Mesenchymal stem cell (in vitro differentiated cells and primary cell): ENCODE data around the gene ATG101.

Experiments used
- DNase-seq: peaks from one replicate; pipeline ENCODE4 v3.0.0-alpha.2; 2013
- H2AFZ ChIP-seq: one replicate; pipeline ENCODE4 v1.6.1; 2013; ENCODE audit warnings: low read depth, mild to moderate bottlenecking, control low read depth, inconsistent platforms, low read length, moderate library complexity
- H2AK5ac ChIP-seq: 2 replicates; pipeline ENCODE4 v1.6.1; 2013; ENCODE audit warnings: low read length, moderate library complexity, mild to moderate bottlenecking, inconsistent platforms; ENCODE audit not compliant: severe bottlenecking
- H2BK120ac ChIP-seq: one replicate; pipeline ENCODE4 v1.6.1; 2013; ENCODE audit warnings: low read depth, mild to moderate bottlenecking, inconsistent platforms, low read length, moderate library complexity
- H2BK12ac ChIP-seq, 2 experiments: one replicate each; pipeline ENCODE4 v1.6.1; 2013; ENCODE audit warnings: inconsistent platforms in 2 of 2, low read length in 2 of 2, mild to moderate bottlenecking in 2 of 2, moderate library complexity in 2 of 2, control low read depth in 1 of 2
- H2BK15ac ChIP-seq: one replicate; pipeline ENCODE4 v1.6.1; 2013; ENCODE audit warnings: mild to moderate bottlenecking, low read depth, inconsistent platforms; ENCODE audit not compliant: poor library complexity, severe bottlenecking
- H2BK5ac ChIP-seq: 2 replicates; pipeline ENCODE4 v1.6.1; 2013; ENCODE audit warnings: low read depth, mild to moderate bottlenecking, low read length, control low read depth, inconsistent platforms; ENCODE audit not compliant: poor library complexity, severe bottlenecking
- H3K14ac ChIP-seq, 2 experiments: one replicate each; pipeline ENCODE4 v1.6.1; 2013; ENCODE audit warnings: inconsistent platforms in 2 of 2, low read length in 2 of 2, control low read depth in 1 of 2, mild to moderate bottlenecking in 1 of 2, moderate library complexity in 1 of 2
- H3K18ac ChIP-seq, 2 experiments: one replicate each; pipeline ENCODE4 v1.6.1; 2013; ENCODE audit warnings: inconsistent platforms in 2 of 2, low read length in 2 of 2, control low read depth in 1 of 2, low read depth in 1 of 2, mild to moderate bottlenecking in 1 of 2
- H3K23ac ChIP-seq, 2 experiments: one replicate each; pipeline ENCODE4 v1.6.1; 2013; ENCODE audit warnings: inconsistent platforms in 2 of 2, low read length in 2 of 2, mild to moderate bottlenecking in 2 of 2, moderate library complexity in 2 of 2, control low read depth in 1 of 2
- H3K27ac ChIP-seq: 2 replicates; pipeline ENCODE4 v1.5.1; 2013; ENCODE audit warnings: mild to moderate bottlenecking, moderate library complexity, low read length, control low read depth, inconsistent platforms; ENCODE audit not compliant: poor library complexity, severe bottlenecking
- H3K27me3 ChIP-seq, 2 experiments: 2 replicates each; pipeline versions ENCODE4 v1.6.1 to v1.7.0; 2013; ENCODE audit warnings: low read length in 2 of 2, mild to moderate bottlenecking in 2 of 2, moderate library complexity in 2 of 2, control low read depth in 1 of 2, inconsistent platforms in 1 of 2; ENCODE audit not compliant: control insufficient read depth in 1 of 2, insufficient read depth in 1 of 2
- H3K36me3 ChIP-seq, 2 experiments: 2 replicates each; pipeline versions ENCODE4 v1.6.1 to v1.7.0; 2013; ENCODE audit warnings: low read length in 2 of 2, control low read depth in 1 of 2, inconsistent platforms in 1 of 2, low read depth in 1 of 2, mild to moderate bottlenecking in 1 of 2; ENCODE audit not compliant: insufficient read depth in 2 of 2, control insufficient read depth in 1 of 2
- H3K4ac ChIP-seq, 2 experiments: one replicate each; pipeline ENCODE4 v1.6.1; 2013; ENCODE audit warnings: inconsistent platforms in 2 of 2, low read length in 2 of 2, mild to moderate bottlenecking in 2 of 2, moderate library complexity in 2 of 2, control low read depth in 1 of 2, low read depth in 1 of 2
- H3K4me1 ChIP-seq: 2 replicates; pipeline ENCODE4 v1.6.1; 2013; ENCODE audit warnings: low read depth, low read length, control low read depth; ENCODE audit not compliant: control insufficient read depth, insufficient read depth
- H3K4me2 ChIP-seq: 2 replicates; pipeline ENCODE4 v1.6.1; 2013; ENCODE audit warnings: low read length, mild to moderate bottlenecking, inconsistent platforms; ENCODE audit not compliant: poor library complexity, severe bottlenecking
- H3K4me3 ChIP-seq, 2 experiments: 2 replicates each; pipeline versions ENCODE4 v1.5.1 to v1.7.0; 2013; ENCODE audit warnings: low read length in 2 of 2, mild to moderate bottlenecking in 2 of 2, control low read depth in 1 of 2, low read depth in 1 of 2; ENCODE audit not compliant: insufficient read depth in 1 of 2
- H3K79me1 ChIP-seq: replicated peaks from 2 replicates; pipeline ENCODE4 v1.6.1; 2013; ENCODE audit warnings: mild to moderate bottlenecking, control low read depth, low read length, inconsistent platforms; ENCODE audit not compliant: poor library complexity, severe bottlenecking
- H3K9ac ChIP-seq: 2 replicates; pipeline ENCODE4 v1.7.0; 2013; ENCODE audit warnings: mild to moderate bottlenecking, low read length, moderate library complexity
- H3K9me3 ChIP-seq: 2 replicates; pipeline ENCODE4 v1.7.0; 2013; ENCODE audit warnings: mild to moderate bottlenecking, low read length; ENCODE audit not compliant: control insufficient read depth
- H4K8ac ChIP-seq: one replicate; pipeline ENCODE4 v1.6.1; 2013; ENCODE audit warnings: inconsistent platforms, mild to moderate bottlenecking, low read length, moderate library complexity
- H4K91ac ChIP-seq: one replicate; pipeline ENCODE4 v1.6.1; 2013; ENCODE audit warnings: mild to moderate bottlenecking, low read length, inconsistent platforms
- WGBS: methylation state at CpG from one replicate; pipeline ENCODE4 v1.1.7; 2013; ENCODE audit warnings: mixed read lengths; 5-methylcytosine and 5-hydroxymethylcytosine counted together

Gene ATG101

GRCh38 chr12:52066346-52067080 lies 3.3 kb upstream of the ATG101 start:
- no peak overlapping the region for H2AK5ac ChIP-seq
- 65% methylated on average over 7 of the region's 8 CpGs for WGBS
- no peak overlapping the region for H3K9ac ChIP-seq
- H3K4me1 ChIP-seq = peaks cover 10% of the 10 kb centered on the region
- no peak overlapping the region for H3K18ac ChIP-seq
- no peak overlapping the region for H2BK5ac ChIP-seq
- no peaks in the 10 kb centered on the region for H3K9me3 ChIP-seq
- no peak overlapping the region for H3K4me2 ChIP-seq
- no peak for DNase-seq
- peaks cover 0 to 8% of the 10 kb centered on the region in 2 experiments for H3K27me3 ChIP-seq
- no peak overlapping the region for H3K27ac ChIP-seq
- no peaks in the 10 kb centered on the region for H3K36me3 ChIP-seq
- H4K8ac ChIP-seq = peak overlapping the region; percentile 22
- no peak overlapping the region for H4K91ac ChIP-seq
- H3K23ac ChIP-seq = no peak overlapping the region
- no peak overlapping the region for H2BK15ac ChIP-seq
- H3K79me1 ChIP-seq = no peaks in the 10 kb centered on the region
- H3K4ac ChIP-seq = no peak overlapping the region
- H2BK12ac ChIP-seq = no peak overlapping the region
- H3K4me3 ChIP-seq = no peak overlapping the region
- no peak overlapping the region for H2BK120ac ChIP-seq
- peak overlapping the region; percentile 6 for H2AFZ ChIP-seq
- no peak overlapping the region for H3K14ac ChIP-seq

DNA sequence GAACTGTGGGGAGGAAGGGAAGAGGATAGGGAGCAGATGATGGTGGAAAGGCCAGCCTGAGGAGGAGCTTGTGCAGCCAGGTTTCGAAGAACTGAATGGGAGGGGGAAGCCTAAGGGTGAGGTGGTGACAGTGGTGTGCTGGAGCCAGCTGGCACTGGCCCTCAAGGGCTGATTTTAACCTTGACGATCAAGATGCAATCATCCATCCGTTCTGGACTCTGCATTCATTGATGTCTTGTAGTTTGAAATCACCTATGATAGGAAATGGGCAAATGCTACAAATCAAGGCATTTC lies 2.8 kb upstream of the ATG101 start:
- H3K27ac ChIP-seq = no peak overlapping the region
- no peak overlapping the region for H2AFZ ChIP-seq

DNA sequence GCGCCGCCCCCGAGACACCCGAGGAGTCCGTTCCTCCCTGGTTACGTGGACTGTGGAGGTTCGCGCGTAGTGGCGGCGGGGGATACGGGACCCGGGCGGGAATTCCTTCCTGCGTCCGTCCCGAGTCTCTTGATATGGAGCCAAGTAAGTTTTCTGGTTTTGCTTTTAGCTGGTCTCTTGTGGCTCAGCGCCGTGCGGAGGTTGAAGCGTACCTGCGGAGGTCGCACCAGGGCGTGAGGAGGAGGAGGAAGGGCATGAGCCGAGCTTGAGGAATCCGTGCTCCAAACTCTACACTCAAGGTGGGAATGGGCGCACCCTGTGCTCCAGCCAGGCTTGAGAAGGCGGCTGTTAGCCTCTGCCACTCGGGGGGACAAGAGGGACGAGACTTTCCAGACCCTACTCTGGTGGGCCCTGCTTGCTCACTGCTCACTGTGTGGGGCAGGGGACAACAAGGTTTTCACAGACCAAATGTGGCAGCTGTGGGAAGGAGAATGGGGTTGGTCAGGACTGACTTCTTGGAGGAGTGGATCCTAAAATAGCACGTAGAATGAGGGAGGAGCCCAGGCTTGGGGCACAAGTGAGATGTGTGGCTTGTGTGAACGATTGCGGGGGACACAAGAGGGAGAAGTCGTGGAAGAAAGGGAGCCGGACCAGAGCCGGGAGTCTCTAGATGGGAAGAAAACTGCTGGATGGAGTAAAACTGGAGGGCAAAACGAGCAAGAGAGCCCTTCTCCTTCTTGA lies 577 bp downstream of the ATG101 start:
- H2BK120ac ChIP-seq = no peak overlapping the region
- H4K91ac ChIP-seq = peak overlapping the region; percentile 78
- peak overlapping the region in 1 of 2 experiments; percentile 35 for H2BK12ac ChIP-seq
- H3K23ac ChIP-seq = peak overlapping the region in 1 of 2 experiments; percentile 14
- H3K27ac ChIP-seq = peak overlapping the region; percentile 6
- peak overlapping the region; percentile 21 for H2AFZ ChIP-seq
- peak overlapping the region; percentile 12 for H2BK15ac ChIP-seq
- H4K8ac ChIP-seq = peak overlapping the region; percentile 87
- H2BK5ac ChIP-seq = peak overlapping the region; percentile 38
- H3K9me3 ChIP-seq = no peaks in the 10 kb centered on the region
- peak overlapping the region in 1 of 2 experiments; percentile 64 for H3K14ac ChIP-seq
- peak overlapping the region; percentile 98 for H3K9ac ChIP-seq
- DNase-seq = peak; percentile 59
- peaks cover 25 to 31% of the 10 kb centered on the region in 2 experiments for H3K36me3 ChIP-seq
- H3K4me3 ChIP-seq = peak overlapping the region; percentile 86 to 100
- WGBS = 12% methylated on average over 25 of the region's 37 CpGs
- peak overlapping the region in 1 of 2 experiments; percentile 76 for H3K4ac ChIP-seq
- no peak overlapping the region for H2AK5ac ChIP-seq
- peak overlapping the region; percentile 37 for H3K4me2 ChIP-seq
- peaks cover 22% of the 10 kb centered on the region for H3K4me1 ChIP-seq
- H3K18ac ChIP-seq = peak overlapping the region; percentile 70 to 76
- peaks cover 0 to 8% of the 10 kb centered on the region in 2 experiments for H3K27me3 ChIP-seq
- H3K79me1 ChIP-seq = peaks cover 12% of the 10 kb centered on the region

More for the DNA sequence above, 2.8 kb upstream of the ATG101 start:
- Histone ChIP-seq H3K79me1 (no peaks in the 10 kb centered on the region), H3K14ac (no peak overlapping the region), H3K9me3 (no peaks in the 10 kb centered on the region), H3K27me3 (peaks cover 0 to 8% of the 10 kb centered on the region in 2 experiments), H3K4ac (no peak overlapping the region), H2AK5ac (no peak overlapping the region), H4K8ac (peak overlapping the region; percentile 22), H3K23ac (no peak overlapping the region), H3K9ac (no peak overlapping the region), H2BK5ac (no peak overlapping the region), H4K91ac (no peak overlapping the region), H2BK15ac (no peak overlapping the region), H3K4me1 (peaks cover 11% of the 10 kb centered on the region), H2BK12ac (no peak overlapping the region), H3K18ac (no peak overlapping the region), H2BK120ac (no peak overlapping the region), H3K36me3 (peaks cover 0 to under 1% of the 10 kb centered on the region in 2 experiments), H3K4me3 (no peak overlapping the region), H3K4me2 (no peak overlapping the region)
- 93% methylated on average over 3 of the region's 3 CpGs for WGBS
- no peak for DNase-seq
